Measurements from ENCODE around the gene CIT.

GRCh38 chr12:119843100-119843499 is 34.0 kb downstream of the CIT start:
- TF ChIP-seq CTCF (IDR thresholded peaks at IDR 0.05): no peak
- no peak for TF ChIP-seq POLR2A (IDR thresholded peaks at IDR 0.05)

Data from adrenal gland (tissue), 5 donors.